ENCODE results near the gene RALA.

GRCh38 chr7:39661960-39662359 lies 38.6 kb downstream of the RALA start:
- TF ChIP-seq POLR2A (IDR thresholded peaks at IDR 0.05; ENCODE audit: low read length) (no peak), GATA1 (IDR thresholded peaks at IDR 0.05; ENCODE audit: low read depth, low read length) (no peak)
